Kidney epithelial cell (primary cell): ENCODE measurements around the gene LRIG3. TPM values are rescaled to one million over a fixed set of nuclear protein-coding genes. Genes with fewer than 3 reads are reported as not detected.

Experiments used
- DNase-seq: peaks from one replicate; pipeline ENCODE4 v3.0.0-alpha.2; 2010; ENCODE audit warnings: low read depth
- H3K27me3 ChIP-seq: 2 replicates; pipeline ENCODE4 v1.6.0; 2011; ENCODE audit warnings: low read length; ENCODE audit not compliant: control insufficient read depth, insufficient read depth
- H3K36me3 ChIP-seq: 2 replicates; pipeline ENCODE4 v1.5.1; 2011; ENCODE audit warnings: low read length; ENCODE audit not compliant: control insufficient read depth, insufficient read depth
- H3K4me3 ChIP-seq: 2 replicates; pipeline ENCODE4 v1.5.1; 2011; ENCODE audit warnings: low read depth, mild to moderate bottlenecking, control low read depth, low read length
- CTCF ChIP-seq: IDR thresholded peaks from 2 replicates; pipeline ENCODE4 v1.5.1; 2011; ENCODE audit warnings: mild to moderate bottlenecking, moderate library complexity, low read length, control low read depth, inconsistent platforms; ENCODE audit not compliant: insufficient read depth, poor library complexity, severe bottlenecking
- total RNA-seq: library from RNA; depleted of rRNA; stranded (reverse); fragments of >200 nt; gene quantifications from 2 replicates; pipeline ENCODE4 v1.2.3, GENCODE V29; 2015

The LRIG3 gene
- total RNA-seq, 1 donor from 2014 or later: 57.9 TPM

GRCh38 chr12:58920961-58921861 lies 907 bp upstream of the LRIG3 start:
- no peaks in the 10 kb centered on the region for H3K27me3 ChIP-seq
- TF ChIP-seq CTCF: no peak
- peak overlapping the region; percentile 61 for H3K4me3 ChIP-seq
- DNase-seq: no peak
- H3K36me3 ChIP-seq: no peaks in the 10 kb centered on the region

GRCh38 chr12:58919231-58920101 lies 838 bp downstream of the LRIG3 start:
- no peak for DNase-seq
- TF ChIP-seq CTCF: no peak
- Histone ChIP-seq H3K27me3 (no peaks in the 10 kb centered on the region), H3K36me3 (no peaks in the 10 kb centered on the region), H3K4me3 (peak overlapping the region; percentile 61)

- DNase-seq: no peak
- no peak for TF ChIP-seq CTCF
These were observed 1.8 kb downstream of the LRIG3 start for GRCh38 chr12:58918469-58918844.

GRCh38 chr12:58917699-58918468 lies 2.4 kb downstream of the LRIG3 start:
- TF ChIP-seq CTCF: no peak
- Histone ChIP-seq H3K27me3 (no peaks in the 10 kb centered on the region), H3K36me3 (no peaks in the 10 kb centered on the region), H3K4me3 (peak overlapping the region; percentile 61)
- DNase-seq: no peak

More at GRCh38 chr12:58918469-58918844, 1.8 kb downstream of the LRIG3 start:
- peak overlapping the region; percentile 61 for H3K4me3 ChIP-seq
- no peaks in the 10 kb centered on the region for H3K27me3 ChIP-seq
- H3K36me3 ChIP-seq: no peaks in the 10 kb centered on the region

GRCh38 chr12:58916921-58917511 lies 3.3 kb downstream of the LRIG3 start:
- peaks cover 2% of the 10 kb centered on the region for H3K36me3 ChIP-seq
- peak overlapping the region; percentile 61 for H3K4me3 ChIP-seq
- DNase-seq: no peak
- TF ChIP-seq CTCF: no peak
- H3K27me3 ChIP-seq: no peaks in the 10 kb centered on the region
